Stimulated activated CD4-positive, alpha-beta T cell treated with anti-CD3 and anti-CD28 coated beads, Interleukin-12 subunit alpha, Interleukin-12 subunit beta, amount 100 ng/mL, for 4 hours (primary cell): ENCODE results near the gene MYO1D.

Experiments used
- DNase-seq: peaks from one replicate; pipeline ENCODE4 v3.0.0-alpha.2; 2020

The MYO1D gene

DNA sequence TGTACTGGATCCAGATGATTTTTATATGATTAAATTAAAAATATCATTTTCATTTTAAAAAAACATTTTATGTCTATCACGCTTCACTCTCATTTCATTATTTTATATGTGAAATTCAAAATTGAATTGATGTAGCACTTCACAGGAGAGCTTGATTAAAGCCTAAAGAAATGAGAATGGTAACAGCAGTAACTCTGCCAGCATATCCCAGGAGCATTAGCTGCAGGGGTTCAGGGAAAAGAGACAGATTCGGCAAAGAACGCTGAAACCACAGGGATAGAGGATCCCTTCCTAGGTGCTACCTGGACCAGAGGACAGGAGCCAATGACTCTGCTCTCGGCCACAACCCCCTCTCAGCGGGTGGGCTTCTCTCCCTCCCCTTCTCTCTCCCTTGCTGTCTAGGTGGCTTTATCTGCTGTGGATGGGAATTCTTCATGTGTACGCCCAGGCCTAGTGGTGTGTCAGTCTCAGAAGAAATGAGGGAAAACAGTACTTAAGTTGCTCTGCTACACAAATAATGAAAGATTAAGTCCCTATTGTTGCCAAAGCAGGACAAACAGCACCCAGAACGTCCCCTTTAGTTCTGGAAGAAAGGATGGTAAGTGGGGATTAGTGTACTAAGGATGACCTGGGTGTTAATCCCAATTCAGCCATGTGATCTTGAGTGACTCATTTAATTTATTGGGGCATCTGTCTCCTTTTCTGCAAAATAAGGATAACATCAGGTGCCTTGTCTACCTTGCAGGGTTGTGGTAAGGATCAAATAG lies 266.9 kb downstream of the MYO1D start:
- DNase-seq, result no peak

- peak; percentile 49 for DNase-seq
These were observed 267.8 kb downstream of the MYO1D start for GRCh38 chr17:32609085-32609484.

DNA sequence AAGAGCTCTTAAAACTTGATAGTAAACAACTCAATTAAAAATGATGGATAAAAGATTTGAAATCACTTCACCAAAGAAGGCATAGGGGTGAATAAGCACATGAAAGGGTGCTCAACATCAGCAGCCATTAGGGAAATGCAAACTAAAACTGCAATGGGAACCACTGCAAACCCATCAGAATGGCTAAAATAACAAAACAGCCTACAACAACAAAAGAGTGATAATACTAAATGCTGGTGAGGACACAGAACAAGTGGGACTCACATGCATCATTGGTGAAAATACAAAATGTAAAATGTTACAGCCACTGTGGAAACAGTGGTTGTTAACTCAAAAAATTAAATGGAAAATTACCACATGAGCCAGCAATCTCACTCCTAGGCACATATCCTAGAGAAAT lies 268.7 kb downstream of the MYO1D start:
- no peak for DNase-seq

GRCh38 chr17:32604966-32605365 lies 272.0 kb downstream of the MYO1D start:
- DNase-seq, result no peak

DNA sequence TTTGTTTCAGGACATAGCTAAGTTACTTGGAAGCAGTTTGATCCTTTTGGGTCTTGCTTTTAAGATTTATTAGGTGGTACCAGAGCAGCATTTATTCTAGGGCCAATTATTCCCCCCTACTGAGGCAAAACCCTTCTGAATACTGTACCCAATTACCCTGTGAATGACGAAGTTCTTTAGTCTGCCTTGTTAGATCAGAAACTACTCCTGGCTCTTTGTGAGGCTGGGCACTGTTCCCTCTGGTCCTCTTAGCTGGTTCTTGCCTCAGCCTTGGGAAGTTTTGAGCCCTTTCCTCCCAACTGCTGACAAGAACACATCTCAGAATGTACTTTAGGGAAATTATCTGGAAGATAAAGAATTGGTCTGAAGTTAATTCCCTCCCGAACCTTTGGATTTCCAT lies 274.5 kb downstream of the MYO1D start:
- DNase-seq, result no peak

GRCh38 chr17:32601866-32602265 lies 275.1 kb downstream of the MYO1D start:
- no peak for DNase-seq

- no peak for DNase-seq
These were observed 280.3 kb downstream of the MYO1D start for GRCh38 chr17:32596628-32597027.

GRCh38 chr17:32596206-32596605 lies 280.7 kb downstream of the MYO1D start:
- no peak for DNase-seq

DNA sequence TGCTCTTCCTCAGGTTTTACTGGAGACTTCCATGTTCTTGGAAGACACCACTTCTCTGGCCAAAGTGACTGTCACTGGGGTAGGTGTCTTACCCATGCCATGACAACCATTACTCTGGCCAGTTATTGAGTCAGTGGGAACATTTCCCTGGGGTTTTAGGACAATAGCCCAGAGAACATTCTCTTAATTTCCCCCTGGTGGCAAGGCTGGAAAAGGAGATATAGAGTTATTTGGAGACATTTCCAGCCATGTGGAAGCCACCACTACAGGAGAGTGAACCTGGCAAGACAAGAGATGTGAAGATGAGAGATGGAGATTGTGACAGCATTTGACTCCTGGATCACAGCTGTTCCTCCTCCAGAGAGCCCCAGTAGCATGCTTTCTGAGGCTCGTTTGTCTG lies 283.9 kb downstream of the MYO1D start:
- no peak for DNase-seq

DNA sequence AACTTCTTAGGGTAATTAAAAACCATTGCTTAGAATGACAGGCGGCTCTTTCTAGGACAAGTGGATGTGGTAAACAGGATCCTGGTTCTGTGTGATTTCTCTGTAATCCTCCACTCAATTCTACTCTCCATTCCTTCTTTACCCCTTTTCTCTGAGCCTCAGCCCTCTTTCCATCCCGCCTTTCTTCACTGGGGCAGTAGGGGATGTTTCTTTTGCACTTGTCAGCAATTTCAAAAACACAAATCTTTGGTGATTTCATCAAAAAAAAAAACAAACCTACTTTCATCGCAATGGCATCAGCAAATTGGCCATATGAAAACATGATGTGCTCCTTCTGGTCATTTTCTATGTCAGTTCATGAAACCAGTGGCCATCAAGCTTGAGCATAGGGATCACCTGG lies 285.5 kb downstream of the MYO1D start:
- no peak for DNase-seq

DNA sequence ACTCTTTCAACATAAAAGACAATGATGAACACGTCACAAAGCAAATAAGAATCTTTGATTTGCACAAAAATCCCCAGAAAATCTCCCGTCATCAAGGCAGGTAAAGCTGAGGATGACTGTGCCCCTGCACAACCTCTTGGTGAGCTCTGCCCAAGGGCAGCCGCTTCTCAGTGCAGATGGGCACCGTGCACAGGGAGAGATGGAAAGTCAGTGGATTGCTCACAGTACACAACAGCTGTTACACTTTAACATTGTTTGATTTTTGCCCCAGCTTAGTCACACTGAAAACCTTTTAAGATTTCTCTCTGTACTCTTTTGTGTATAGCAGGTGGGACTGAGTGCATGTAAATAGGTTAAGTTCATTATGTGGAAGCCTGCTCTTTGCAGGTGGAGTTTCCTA lies 285.9 kb downstream of the MYO1D start:
- no peak for DNase-seq

DNA sequence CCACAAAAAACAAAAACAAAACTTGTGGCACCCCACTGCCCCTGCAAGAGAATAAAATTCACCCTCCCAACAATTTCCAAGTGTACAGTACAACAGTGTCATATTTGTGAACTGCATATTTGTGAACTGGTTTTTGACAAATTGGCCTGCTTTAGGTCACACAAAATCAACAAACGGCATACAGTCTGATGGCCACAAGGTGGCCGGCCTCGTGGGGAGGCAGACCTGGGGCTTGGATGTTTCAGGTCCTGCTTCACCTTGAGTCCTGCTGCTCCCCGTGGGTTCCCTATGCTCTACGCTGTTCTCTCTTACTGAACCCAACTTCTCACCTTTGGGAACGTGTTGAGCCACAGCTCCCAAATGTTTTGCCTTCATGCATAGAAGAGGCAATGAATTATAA lies 287.9 kb downstream of the MYO1D start:
- no peak for DNase-seq

DNA sequence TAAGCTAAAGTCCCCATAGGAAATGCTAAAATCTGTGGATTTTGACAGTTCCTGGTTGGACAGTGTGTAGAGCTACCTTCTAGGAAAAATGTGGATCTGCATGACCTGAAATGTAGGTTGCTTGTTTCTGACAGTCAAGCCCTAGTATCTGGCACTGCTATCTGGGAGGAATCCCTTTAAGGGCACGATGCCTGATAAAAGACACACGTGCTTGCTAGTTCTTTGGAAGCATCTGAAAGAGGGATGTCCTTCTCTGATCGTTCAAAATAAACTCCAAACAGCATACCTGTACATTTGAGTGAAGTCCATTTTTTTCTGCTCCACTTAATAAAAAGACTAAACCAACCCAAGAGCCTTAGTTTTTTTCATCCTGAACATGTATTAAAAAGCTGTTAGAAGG lies 288.8 kb downstream of the MYO1D start:
- no peak for DNase-seq

DNA sequence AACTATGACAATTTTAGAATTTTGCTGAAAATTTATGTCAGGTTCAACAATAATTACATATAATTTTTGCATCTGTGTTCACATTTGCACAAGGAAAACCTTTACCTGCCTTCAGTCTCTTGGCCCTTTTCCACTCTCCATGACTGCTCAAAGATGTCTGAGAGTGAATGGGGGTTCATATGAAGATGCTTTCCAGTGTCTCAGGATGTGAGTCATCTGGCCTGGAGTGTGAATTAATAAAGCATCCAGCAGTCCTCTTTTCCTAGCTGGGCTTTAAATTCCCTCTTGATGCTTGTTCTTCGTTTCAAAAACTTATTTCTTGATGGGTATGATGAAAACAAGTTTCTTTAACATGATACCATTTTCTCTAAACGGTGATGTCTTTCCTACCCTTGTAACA lies 290.3 kb downstream of the MYO1D start:
- DNase-seq, result no peak

DNA sequence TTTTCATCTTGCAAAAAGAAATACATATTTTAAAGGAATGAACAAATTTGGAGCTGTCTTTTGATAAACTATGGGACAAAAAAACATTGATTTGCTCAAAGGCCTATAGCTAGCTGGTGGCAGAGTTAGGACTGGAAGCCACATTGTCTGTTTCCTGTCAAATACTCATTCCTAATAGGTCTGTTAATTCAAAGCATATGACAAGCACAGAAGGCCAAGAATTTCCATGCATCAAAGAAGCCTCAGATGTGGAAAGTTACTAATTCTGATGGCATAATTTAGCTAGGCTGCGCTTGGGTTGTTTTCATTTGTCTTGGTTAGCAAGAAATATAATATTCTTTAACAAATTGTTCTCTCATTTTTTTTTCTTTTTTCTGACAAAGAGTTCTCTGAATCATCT lies 292.1 kb downstream of the MYO1D start:
- no peak for DNase-seq

DNA sequence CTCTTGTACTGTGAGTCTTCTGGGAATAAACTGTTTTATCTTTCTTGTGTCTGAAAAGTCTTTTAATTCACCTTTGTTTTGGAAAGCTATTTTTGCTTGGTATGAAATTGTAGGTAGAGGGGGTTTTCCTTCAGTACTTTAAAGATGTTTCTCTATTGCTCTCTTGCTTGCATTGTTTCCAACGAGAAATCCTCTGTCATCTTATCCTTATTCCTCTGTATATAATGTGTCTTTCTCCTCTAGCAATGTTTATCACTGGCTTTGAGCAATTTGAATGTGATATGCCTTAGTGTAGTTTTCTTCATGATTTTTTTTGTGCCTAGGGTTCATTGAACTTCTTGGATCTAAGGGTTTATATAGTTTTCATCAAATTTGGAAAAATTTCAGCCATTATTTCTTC lies 293.9 kb downstream of the MYO1D start:
- no peak for DNase-seq

DNA sequence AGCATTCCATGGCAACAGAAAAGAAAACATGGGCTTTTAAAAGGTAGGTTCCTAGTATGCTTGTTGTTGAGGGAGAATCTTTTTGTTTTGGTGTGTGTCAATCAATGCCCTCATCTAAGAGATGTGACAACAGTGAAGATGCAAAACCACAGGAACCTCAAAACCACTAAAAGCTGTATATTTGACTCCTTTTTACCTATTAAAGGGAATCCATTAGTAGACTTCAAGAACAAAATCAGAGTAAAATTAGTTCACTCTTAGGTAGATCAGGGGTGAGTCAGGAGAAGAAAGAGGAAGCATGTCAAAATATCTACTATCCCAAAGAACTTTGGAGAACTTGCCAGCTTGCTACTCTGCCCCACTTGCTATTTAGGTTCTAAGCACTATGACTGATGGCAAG lies 301.1 kb downstream of the MYO1D start:
- DNase-seq, result no peak

- no peak for DNase-seq
These were observed 306.9 kb downstream of the MYO1D start for GRCh38 chr17:32570081-32570396.

DNA sequence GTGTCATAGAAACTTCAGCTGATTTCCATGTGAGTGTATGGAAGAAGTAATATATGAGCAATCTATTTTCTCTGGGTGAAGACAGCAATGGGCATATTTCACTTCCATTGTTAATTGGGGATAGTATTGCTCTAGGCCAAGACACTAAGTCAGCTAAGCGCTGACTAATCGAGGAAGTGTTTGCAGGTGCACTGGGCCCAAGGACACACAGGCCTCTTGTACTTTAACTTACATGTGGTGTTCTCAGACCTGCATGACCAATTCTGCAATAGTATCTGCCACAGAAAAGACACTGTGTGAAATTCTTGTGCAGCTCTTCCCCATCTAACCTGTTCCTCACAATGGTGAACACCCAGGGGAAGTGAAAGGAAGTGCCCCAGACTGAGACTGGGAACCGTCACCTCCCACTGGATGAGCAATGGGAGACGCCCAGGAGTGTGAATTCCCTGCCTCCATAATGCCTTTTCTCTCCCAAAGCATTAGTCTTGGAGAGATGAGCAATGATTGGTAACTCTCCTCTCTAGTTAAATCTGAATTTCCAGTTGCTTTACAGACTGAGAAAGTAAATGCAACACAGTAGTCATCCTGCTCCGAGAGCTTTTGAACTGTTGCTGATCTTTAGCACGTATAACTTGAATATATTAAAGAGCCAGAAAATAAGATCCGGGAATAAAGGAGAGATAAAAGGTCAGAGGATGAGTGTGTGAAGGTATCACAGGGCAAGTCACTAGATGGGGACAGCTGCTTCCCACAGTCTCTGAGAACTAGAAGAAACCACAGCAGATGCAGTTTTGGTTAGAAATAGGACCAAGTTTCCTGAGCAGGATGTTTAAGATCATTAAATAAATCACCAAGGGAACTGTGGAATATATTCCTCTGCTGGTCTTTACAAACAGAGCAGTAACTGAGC lies 307.5 kb downstream of the MYO1D start:
- no peak for DNase-seq

DNA sequence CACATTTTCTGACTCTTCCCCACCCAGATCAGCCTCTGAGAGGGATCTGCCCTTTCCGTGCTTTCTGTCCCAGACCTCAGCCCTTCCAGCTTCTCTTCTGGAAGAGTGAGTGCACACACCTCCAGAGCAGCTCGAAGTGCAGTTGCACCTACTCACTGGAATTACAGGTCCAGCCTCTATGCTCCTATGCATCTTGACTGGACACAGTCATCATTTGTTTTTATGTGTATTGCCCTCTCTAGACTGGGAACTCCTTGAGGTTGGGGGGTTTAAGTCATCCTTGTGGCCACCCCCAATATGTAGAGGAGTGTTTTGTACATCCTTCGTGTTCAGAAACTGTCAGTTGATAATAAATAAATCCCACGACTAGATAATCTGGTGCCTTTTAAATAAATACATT lies 308.2 kb downstream of the MYO1D start:
- DNase-seq, result no peak

- no peak for DNase-seq
These were observed 309.4 kb downstream of the MYO1D start for GRCh38 chr17:32567511-32567910.

DNA sequence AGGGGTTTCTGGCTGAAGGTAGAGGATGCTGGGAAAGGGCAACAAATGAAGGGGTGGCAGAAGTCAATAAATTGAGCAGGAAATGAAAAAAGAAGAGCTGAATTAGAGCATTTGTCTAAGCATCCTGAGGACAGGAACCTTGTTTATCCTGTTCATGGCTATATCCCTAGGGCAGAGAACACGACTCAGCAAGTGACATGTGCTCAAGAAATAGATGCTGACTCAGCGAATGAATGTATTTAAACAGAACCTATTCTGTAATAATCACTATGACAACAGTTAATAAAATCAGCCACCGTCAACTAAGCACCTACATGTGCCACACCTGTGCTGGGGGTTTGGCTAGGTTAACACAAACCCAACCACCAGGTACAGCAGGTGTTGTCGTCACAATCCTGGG lies 309.8 kb downstream of the MYO1D start:
- no peak for DNase-seq

- DNase-seq, result no peak
These were observed 310.6 kb downstream of the MYO1D start for GRCh38 chr17:32566303-32566702.

- no peak for DNase-seq
These were observed 311.5 kb downstream of the MYO1D start for GRCh38 chr17:32565401-32565800.

GRCh38 chr17:32564325-32564724 lies 312.6 kb downstream of the MYO1D start:
- DNase-seq, result no peak
